Heart left ventricle (tissue), 13 donors: ENCODE data around the gene SLC22A7.

ENCODE experiments used
- POLR2A ChIP-seq, 2 donors: fragments of 450-650 bp; IDR thresholded peaks; one replicate each; pipeline ENCODE4 v1.6.1; 2017; ENCODE audit warnings: antibody characterized with exemption in 2 of 2, mild to moderate bottlenecking in 2 of 2, moderate library complexity in 2 of 2
- TF ChIP-seq, protein P1 (sequence below), 12 donors: fragments of 200-600 bp; sonication (generic) in 4 of 12; IDR thresholded peaks; one replicate each; pipeline versions ENCODE4 v1.5.0 to v1.8.0; 2018 to 2022; ENCODE audit warnings: antibody characterized with exemption in 12 of 12, mild to moderate bottlenecking in 5 of 12
- donor health status: ischemic (EF 13 %, LVEDD 7.1; RV severe dilation, severe dysfunction).
- donor health status: DM: no; HTN: yes; CAD: no.
- donor health status: DM: no; HTN: no; CAD: no.
- donor health status: ischemic (EF 25% LVEDD 6.9; RV normal size, moderate dysfunction).
- donor health status: ischemic (EF 25% LVEDD 5.7; RV mildly dilated, moderate dysfunction).
- donor health status: ischemic (EF 35%, LVEDD 5.7; RV mildly dilated, moderate dysfunction).
- donor health status: nonischemic (EF 11% LVEDD 7.7; RV severe dilation, severe dysfunction).
- donor health status: DM: yes; HTN: yes; CAD: no.
- donor health status: PGD.
- donor health status: ischemic (EF 29% LVEDD 5.4; RV normal size, mild dysfunction).
- donor health status: nonischemic (EF 23%, LVEDD 6.1; RV moderate dilation, normal function).

- TF ChIP-seq POLR2A (IDR thresholded peaks at IDR 0.05), result no peak
- TF ChIP-seq, protein P1, sequence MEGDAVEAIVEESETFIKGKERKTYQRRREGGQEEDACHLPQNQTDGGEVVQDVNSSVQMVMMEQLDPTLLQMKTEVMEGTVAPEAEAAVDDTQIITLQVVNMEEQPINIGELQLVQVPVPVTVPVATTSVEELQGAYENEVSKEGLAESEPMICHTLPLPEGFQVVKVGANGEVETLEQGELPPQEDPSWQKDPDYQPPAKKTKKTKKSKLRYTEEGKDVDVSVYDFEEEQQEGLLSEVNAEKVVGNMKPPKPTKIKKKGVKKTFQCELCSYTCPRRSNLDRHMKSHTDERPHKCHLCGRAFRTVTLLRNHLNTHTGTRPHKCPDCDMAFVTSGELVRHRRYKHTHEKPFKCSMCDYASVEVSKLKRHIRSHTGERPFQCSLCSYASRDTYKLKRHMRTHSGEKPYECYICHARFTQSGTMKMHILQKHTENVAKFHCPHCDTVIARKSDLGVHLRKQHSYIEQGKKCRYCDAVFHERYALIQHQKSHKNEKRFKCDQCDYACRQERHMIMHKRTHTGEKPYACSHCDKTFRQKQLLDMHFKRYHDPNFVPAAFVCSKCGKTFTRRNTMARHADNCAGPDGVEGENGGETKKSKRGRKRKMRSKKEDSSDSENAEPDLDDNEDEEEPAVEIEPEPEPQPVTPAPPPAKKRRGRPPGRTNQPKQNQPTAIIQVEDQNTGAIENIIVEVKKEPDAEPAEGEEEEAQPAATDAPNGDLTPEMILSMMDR (IDR thresholded peaks at IDR 0.05), result no peak
These were observed 35.9 kb upstream of the SLC22A7 start for GRCh38 chr6:43262000-43262779.
